ENCODE measurements around the gene ITPK1.

ITPK1 gene

DNA sequence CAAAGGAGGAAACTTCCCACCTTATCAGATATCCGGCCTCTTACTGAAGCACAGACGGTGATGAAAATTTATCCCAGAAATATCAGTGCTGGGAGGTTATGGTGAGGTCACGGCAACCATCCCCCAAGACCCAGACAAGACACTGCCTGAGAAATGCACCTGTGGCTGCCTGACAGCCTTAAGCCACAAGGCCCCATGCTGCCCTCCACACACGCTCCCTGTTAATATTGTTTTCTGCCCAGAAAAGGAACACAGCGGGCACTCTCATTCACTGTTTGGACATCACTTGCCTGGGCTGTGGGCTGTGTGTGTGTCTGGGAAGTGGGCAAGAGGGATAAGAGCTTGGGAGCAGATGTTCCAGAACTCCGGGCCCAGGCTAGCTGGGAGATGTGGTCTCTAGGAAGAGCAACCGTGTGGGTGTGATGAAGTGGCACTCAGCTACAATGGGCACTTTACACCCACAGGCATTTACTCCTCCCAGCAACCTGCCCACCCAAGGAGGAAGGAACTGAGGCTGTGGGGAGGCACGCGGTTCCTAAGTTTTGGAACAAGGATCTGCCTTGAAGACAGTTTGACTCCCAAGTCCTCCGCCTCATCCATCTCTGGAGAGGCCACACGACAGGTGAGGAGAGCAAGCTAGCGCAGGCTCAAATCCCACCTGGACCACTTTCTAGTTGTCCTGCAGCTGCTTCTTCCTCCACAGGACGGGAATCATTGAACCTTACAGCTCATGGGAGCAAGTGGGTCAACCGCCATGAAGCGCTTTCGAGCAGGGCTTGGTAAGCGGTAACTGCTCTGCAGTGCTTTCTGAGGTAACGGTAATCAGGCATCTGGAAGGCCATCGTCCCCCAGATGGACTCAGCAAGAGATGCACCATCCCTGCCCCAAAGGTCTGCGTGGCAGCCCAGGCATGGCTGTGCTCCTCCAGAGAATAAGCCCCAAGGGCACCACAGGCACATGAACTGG, 101.4 kb downstream of the ITPK1 start:
- DNase-seq (ENCODE audit: insufficient read length, low spot score) (no peak), FAIRE-seq (no peak)
- TF ChIP-seq, protein P1, sequence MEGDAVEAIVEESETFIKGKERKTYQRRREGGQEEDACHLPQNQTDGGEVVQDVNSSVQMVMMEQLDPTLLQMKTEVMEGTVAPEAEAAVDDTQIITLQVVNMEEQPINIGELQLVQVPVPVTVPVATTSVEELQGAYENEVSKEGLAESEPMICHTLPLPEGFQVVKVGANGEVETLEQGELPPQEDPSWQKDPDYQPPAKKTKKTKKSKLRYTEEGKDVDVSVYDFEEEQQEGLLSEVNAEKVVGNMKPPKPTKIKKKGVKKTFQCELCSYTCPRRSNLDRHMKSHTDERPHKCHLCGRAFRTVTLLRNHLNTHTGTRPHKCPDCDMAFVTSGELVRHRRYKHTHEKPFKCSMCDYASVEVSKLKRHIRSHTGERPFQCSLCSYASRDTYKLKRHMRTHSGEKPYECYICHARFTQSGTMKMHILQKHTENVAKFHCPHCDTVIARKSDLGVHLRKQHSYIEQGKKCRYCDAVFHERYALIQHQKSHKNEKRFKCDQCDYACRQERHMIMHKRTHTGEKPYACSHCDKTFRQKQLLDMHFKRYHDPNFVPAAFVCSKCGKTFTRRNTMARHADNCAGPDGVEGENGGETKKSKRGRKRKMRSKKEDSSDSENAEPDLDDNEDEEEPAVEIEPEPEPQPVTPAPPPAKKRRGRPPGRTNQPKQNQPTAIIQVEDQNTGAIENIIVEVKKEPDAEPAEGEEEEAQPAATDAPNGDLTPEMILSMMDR (IDR thresholded peaks at IDR 0.05; ENCODE audit: insufficient read depth, missing control alignments) = no peak

GRCh38 chr14:93012951-93013719, 102.6 kb downstream of the ITPK1 start:
- DNase-seq (ENCODE audit: insufficient read length, low spot score) (no peak), FAIRE-seq (no peak)
- TF ChIP-seq, protein P1 (IDR thresholded peaks at IDR 0.05; ENCODE audit: insufficient read depth, missing control alignments) = no peak

GRCh38 chr14:93012506-93012905, 103.2 kb downstream of the ITPK1 start:
- TF ChIP-seq, protein P1 (IDR thresholded peaks at IDR 0.05; ENCODE audit: insufficient read depth, missing control alignments) = no peak
- FAIRE-seq = no peak
- no peak for DNase-seq (ENCODE audit: insufficient read length, low spot score)

DNA sequence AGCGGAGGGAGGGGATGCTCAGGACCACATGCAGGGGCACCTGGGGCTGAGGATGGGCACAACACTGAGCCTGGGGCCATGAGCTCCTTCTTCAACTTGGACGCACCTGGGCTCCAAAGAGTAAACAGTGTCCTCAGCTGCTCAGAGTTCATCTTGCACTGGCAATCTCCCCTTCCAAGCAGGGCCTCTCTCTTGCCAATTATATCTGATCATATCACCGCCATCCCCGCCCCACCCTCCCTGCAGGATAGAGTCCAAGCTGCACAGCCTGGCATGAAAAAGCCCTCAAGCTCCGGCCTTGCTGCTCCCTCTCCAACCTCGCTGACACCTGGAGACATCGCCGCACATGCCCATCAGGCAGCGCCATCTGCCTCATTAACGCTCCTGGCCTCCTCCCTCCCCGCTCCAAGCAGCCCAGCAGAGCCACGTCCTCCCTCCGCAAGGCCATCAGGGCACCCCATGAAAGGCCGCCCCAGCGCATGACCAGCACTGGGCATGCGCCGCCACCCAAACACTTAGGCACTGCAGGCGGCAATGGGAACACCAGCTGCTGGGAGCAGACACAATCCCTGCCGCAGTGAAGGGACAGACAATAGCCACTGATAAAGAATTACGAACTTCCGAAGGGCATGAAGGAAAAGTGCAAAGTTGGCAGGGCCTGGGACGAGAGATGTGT, 103.9 kb downstream of the ITPK1 start:
- TF ChIP-seq, protein P1 (IDR thresholded peaks at IDR 0.05; ENCODE audit: insufficient read depth, missing control alignments) = no peak
- no peak for FAIRE-seq
- DNase-seq (ENCODE audit: insufficient read length, low spot score) = no peak

- TF ChIP-seq, protein P1 (IDR thresholded peaks at IDR 0.05; ENCODE audit: insufficient read depth, missing control alignments) = no peak
- DNase-seq (ENCODE audit: insufficient read length, low spot score) (peak; percentile 73), FAIRE-seq (no peak)
Measured at GRCh38 chr14:93011141-93011529, 104.6 kb downstream of the ITPK1 start.

DNA sequence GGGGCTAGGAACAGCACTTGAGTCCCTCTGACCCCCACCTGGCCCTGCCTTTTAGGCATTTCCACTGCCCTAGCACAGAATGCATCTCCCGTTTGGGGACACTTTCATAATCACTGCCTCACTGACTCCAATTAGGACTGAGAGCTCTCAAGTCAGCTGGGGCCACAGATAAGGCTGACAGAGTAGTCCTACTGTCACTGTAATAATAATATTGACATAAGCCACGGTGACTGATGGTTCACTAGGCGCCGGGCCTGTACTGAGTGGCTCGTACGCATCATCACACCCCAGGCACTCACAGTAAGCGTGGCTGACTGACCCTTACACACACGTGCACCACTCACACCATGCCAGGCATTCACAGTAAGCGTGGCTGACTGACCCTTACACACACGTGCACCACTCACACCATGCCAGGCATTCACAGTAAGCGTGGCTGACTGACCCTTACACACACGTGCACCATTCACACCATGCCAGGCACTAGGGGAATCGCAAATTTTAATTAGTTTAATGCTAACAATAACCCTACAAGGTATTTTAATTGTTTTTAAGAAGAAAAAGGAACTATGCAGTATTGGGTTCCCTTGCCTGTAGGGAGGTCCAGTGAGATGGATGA, 105.1 kb downstream of the ITPK1 start:
- FAIRE-seq = peak; percentile 41
- TF ChIP-seq, protein P1 (IDR thresholded peaks at IDR 0.05; ENCODE audit: insufficient read depth, missing control alignments) = no peak
- DNase-seq (ENCODE audit: insufficient read length, low spot score) = no peak

Measured in D721Med (cell line).